Measurements from ENCODE around the gene SLC25A51.
A peak's percentile ranks its signal among the peaks of the same experiment; 100 is the strongest.
"Not testable (repeated sequence)": the region's sequence is repeated elsewhere in the genome, so short reads cannot be mapped to it uniquely, and the experiment has no call there.

The SLC25A51 gene

GRCh38 chr9:37918665-37919170, 14.8 kb upstream of the SLC25A51 start:
- no peak for DNase-seq

GRCh38 chr9:37917801-37918664, 14.1 kb upstream of the SLC25A51 start:
- no peak for DNase-seq

GRCh38 chr9:37917313-37917731, 13.4 kb upstream of the SLC25A51 start:
- DNase-seq: no peak

- no peak for DNase-seq
Observed at GRCh38 chr9:37916471-37917312, 12.8 kb upstream of the SLC25A51 start.

- DNase-seq: no peak
Observed at GRCh38 chr9:37915911-37916470, 12.1 kb upstream of the SLC25A51 start.

GRCh38 chr9:37914701-37915358, 10.9 kb upstream of the SLC25A51 start:
- DNase-seq: no peak

- DNase-seq: no peak
Observed at GRCh38 chr9:37914154-37914551, 10.2 kb upstream of the SLC25A51 start.

GRCh38 chr9:37913480-37914153, 9.7 kb upstream of the SLC25A51 start:
- DNase-seq: peak; percentile 40 to 69 (median 54)

- no peak for DNase-seq
Observed at GRCh38 chr9:37911271-37911681, 7.3 kb upstream of the SLC25A51 start.

GRCh38 chr9:37910271-37910670, 6.3 kb upstream of the SLC25A51 start:
- no peak for DNase-seq

GRCh38 chr9:37909836-37910235, 5.9 kb upstream of the SLC25A51 start:
- not testable (repeated sequence) for DNase-seq

GRCh38 chr9:37909326-37909725, 5.4 kb upstream of the SLC25A51 start:
- no peak for DNase-seq

GRCh38 chr9:37908698-37909186, 4.8 kb upstream of the SLC25A51 start:
- DNase-seq: no peak

GRCh38 chr9:37908283-37908682, 4.4 kb upstream of the SLC25A51 start:
- DNase-seq: no peak

GRCh38 chr9:37906312-37907239, 2.6 kb upstream of the SLC25A51 start:
- no peak for DNase-seq

GRCh38 chr9:37905776-37906175, 1.8 kb upstream of the SLC25A51 start:
- DNase-seq: no peak

GRCh38 chr9:37905131-37905505, 1.2 kb upstream of the SLC25A51 start:
- no peak for DNase-seq

- no peak for DNase-seq
Observed at GRCh38 chr9:37904445-37905130, 661 bp upstream of the SLC25A51 start.

GRCh38 chr9:37902796-37903646, 906 bp downstream of the SLC25A51 start:
- no peak for DNase-seq
